ENCODE measurements around the gene KRT32.

DNA sequence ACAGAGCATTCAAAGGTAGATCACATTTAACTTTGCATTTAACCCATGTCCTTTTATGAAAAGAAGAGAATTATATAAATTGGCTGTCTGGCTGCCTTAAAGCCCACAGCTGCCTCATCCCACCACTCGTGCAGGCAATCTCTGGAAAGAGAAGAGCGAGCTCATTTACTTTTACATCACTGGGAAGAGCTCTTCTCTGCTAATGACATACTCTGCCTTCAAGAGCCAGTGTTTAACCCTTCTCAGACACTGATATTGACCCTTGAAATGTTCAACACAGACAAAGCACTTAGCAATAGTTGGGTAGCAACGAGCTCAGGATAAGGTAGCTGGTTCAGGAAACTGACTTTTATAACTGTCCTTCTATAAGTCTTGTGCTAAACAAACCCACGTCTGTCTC is 33.2 kb downstream of the KRT32 start:
- TF ChIP-seq, protein P1, sequence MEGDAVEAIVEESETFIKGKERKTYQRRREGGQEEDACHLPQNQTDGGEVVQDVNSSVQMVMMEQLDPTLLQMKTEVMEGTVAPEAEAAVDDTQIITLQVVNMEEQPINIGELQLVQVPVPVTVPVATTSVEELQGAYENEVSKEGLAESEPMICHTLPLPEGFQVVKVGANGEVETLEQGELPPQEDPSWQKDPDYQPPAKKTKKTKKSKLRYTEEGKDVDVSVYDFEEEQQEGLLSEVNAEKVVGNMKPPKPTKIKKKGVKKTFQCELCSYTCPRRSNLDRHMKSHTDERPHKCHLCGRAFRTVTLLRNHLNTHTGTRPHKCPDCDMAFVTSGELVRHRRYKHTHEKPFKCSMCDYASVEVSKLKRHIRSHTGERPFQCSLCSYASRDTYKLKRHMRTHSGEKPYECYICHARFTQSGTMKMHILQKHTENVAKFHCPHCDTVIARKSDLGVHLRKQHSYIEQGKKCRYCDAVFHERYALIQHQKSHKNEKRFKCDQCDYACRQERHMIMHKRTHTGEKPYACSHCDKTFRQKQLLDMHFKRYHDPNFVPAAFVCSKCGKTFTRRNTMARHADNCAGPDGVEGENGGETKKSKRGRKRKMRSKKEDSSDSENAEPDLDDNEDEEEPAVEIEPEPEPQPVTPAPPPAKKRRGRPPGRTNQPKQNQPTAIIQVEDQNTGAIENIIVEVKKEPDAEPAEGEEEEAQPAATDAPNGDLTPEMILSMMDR (IDR thresholded peaks at IDR 0.05) = no peak
- no peak for TF ChIP-seq POLR2AphosphoS5 (IDR thresholded peaks at IDR 0.05; ENCODE audit: insufficient read depth in 1 of 2, low read depth in 1 of 2)
- TF ChIP-seq POLR2A (IDR thresholded peaks at IDR 0.05) = no peak

All from vagina (tissue), 2 donors.